ENCODE measurements around the gene EBP. TPM values are rescaled to one million over a fixed set of nuclear protein-coding genes. Genes with fewer than 3 reads are reported as not detected.

The EBP gene
- total RNA-seq, 1 donor from 2014 or later, result 66.0 TPM

- Mint-ChIP-seq H3K36me3 (ENCODE audit: low read depth, unreplicated experiment) (no peaks in the 10 kb centered on the region), H3K4me1 (ENCODE audit: unreplicated experiment) (no peaks in the 10 kb centered on the region), H3K4me3 (ENCODE audit: unreplicated experiment) (no peak overlapping the region), H3K27me3 (ENCODE audit: unreplicated experiment) (no peaks in the 10 kb centered on the region), H3K9me3 (ENCODE audit: unreplicated experiment) (no peaks in the 10 kb centered on the region), H3K27ac (ENCODE audit: unreplicated experiment) (no peak overlapping the region)
- TF ChIP-seq CTCF (IDR thresholded peaks at IDR 0.05; ENCODE audit: unreplicated experiment), result no peak
- no peak for DNase-seq (ENCODE audit: low spot score)
Measured at GRCh38 chrX:48558271-48558670, 36.7 kb downstream of the EBP start.

GRCh38 chrX:48559636-48560035 is 38.0 kb downstream of the EBP start:
- no peak for TF ChIP-seq CTCF (IDR thresholded peaks at IDR 0.05; ENCODE audit: unreplicated experiment)
- no peaks in the 10 kb centered on the region for H3K36me3 Mint-ChIP-seq (ENCODE audit: low read depth, unreplicated experiment)
- no peak overlapping the region for H3K4me3 Mint-ChIP-seq (ENCODE audit: unreplicated experiment)
- H3K27me3 Mint-ChIP-seq (ENCODE audit: unreplicated experiment), result no peaks in the 10 kb centered on the region
- H3K27ac Mint-ChIP-seq (ENCODE audit: unreplicated experiment), result no peak overlapping the region
- no peaks in the 10 kb centered on the region for H3K9me3 Mint-ChIP-seq (ENCODE audit: unreplicated experiment)
- no peak for DNase-seq (ENCODE audit: low spot score)
- no peaks in the 10 kb centered on the region for H3K4me1 Mint-ChIP-seq (ENCODE audit: unreplicated experiment)

GRCh38 chrX:48560056-48560455 is 38.4 kb downstream of the EBP start:
- no peak for DNase-seq (ENCODE audit: low spot score)
- Mint-ChIP-seq H3K27ac (ENCODE audit: unreplicated experiment) (no peak overlapping the region), H3K4me1 (ENCODE audit: unreplicated experiment) (no peaks in the 10 kb centered on the region), H3K27me3 (ENCODE audit: unreplicated experiment) (no peaks in the 10 kb centered on the region), H3K4me3 (ENCODE audit: unreplicated experiment) (no peak overlapping the region), H3K36me3 (ENCODE audit: low read depth, unreplicated experiment) (no peaks in the 10 kb centered on the region), H3K9me3 (ENCODE audit: unreplicated experiment) (no peaks in the 10 kb centered on the region)
- no peak for TF ChIP-seq CTCF (IDR thresholded peaks at IDR 0.05; ENCODE audit: unreplicated experiment)

- no peak for TF ChIP-seq CTCF (IDR thresholded peaks at IDR 0.05; ENCODE audit: unreplicated experiment)
- H3K27me3 Mint-ChIP-seq (ENCODE audit: unreplicated experiment), result no peaks in the 10 kb centered on the region
- no peaks in the 10 kb centered on the region for H3K4me1 Mint-ChIP-seq (ENCODE audit: unreplicated experiment)
- H3K9me3 Mint-ChIP-seq (ENCODE audit: unreplicated experiment), result no peaks in the 10 kb centered on the region
- no peak for DNase-seq (ENCODE audit: low spot score)
- no peak overlapping the region for H3K27ac Mint-ChIP-seq (ENCODE audit: unreplicated experiment)
- H3K36me3 Mint-ChIP-seq (ENCODE audit: low read depth, unreplicated experiment), result no peaks in the 10 kb centered on the region
- H3K4me3 Mint-ChIP-seq (ENCODE audit: unreplicated experiment), result no peak overlapping the region
Measured at GRCh38 chrX:48560681-48561080, 39.1 kb downstream of the EBP start.

- H3K27ac Mint-ChIP-seq (ENCODE audit: unreplicated experiment), result no peak overlapping the region
- no peaks in the 10 kb centered on the region for H3K9me3 Mint-ChIP-seq (ENCODE audit: unreplicated experiment)
- peaks cover 4% of the 10 kb centered on the region for H3K27me3 Mint-ChIP-seq (ENCODE audit: unreplicated experiment)
- H3K4me3 Mint-ChIP-seq (ENCODE audit: unreplicated experiment), result no peak overlapping the region
- no peak for TF ChIP-seq CTCF (IDR thresholded peaks at IDR 0.05; ENCODE audit: unreplicated experiment)
- H3K36me3 Mint-ChIP-seq (ENCODE audit: low read depth, unreplicated experiment), result no peaks in the 10 kb centered on the region
- H3K4me1 Mint-ChIP-seq (ENCODE audit: unreplicated experiment), result peaks cover 7% of the 10 kb centered on the region
- DNase-seq (ENCODE audit: low spot score), result no peak
Measured at GRCh38 chrX:48569958-48570357, 48.4 kb downstream of the EBP start.
